D341Med (cell line): ENCODE results near the gene AEN.

Experiments
- DNase-seq: peaks from one replicate; pipeline ENCODE4 v3.0.0; 2012; ENCODE audit warnings: low spot score

Gene AEN

GRCh38 chr15:88650556-88650955 is 29.4 kb downstream of the AEN start:
- peak; percentile 7 for DNase-seq

- DNase-seq: no peak
Observed at GRCh38 chr15:88651136-88651732, 30.1 kb downstream of the AEN start.

GRCh38 chr15:88651971-88652370 is 30.8 kb downstream of the AEN start:
- peak; percentile 5 for DNase-seq

- no peak for DNase-seq
Observed at GRCh38 chr15:88652456-88653199, 31.5 kb downstream of the AEN start.

GRCh38 chr15:88653200-88654064 is 32.3 kb downstream of the AEN start:
- DNase-seq: no peak

GRCh38 chr15:88654430-88655102 is 33.4 kb downstream of the AEN start:
- no peak for DNase-seq

- DNase-seq: no peak
Observed at GRCh38 chr15:88655103-88655553, 34.0 kb downstream of the AEN start.

GRCh38 chr15:88655800-88656488 is 34.8 kb downstream of the AEN start:
- DNase-seq: no peak

GRCh38 chr15:88656760-88657221 is 35.7 kb downstream of the AEN start:
- DNase-seq: no peak

- peak; percentile 82 for DNase-seq
Observed at GRCh38 chr15:88657326-88658069, 36.4 kb downstream of the AEN start.

GRCh38 chr15:88658070-88658965 is 37.2 kb downstream of the AEN start:
- no peak for DNase-seq

GRCh38 chr15:88658972-88659931 is 38.1 kb downstream of the AEN start:
- DNase-seq: no peak

- no peak for DNase-seq
Observed at GRCh38 chr15:88661041-88661700, 40.0 kb downstream of the AEN start.

- DNase-seq: no peak
Observed at GRCh38 chr15:88661761-88662556, 40.8 kb downstream of the AEN start.

GRCh38 chr15:88663141-88663621 is 42.0 kb downstream of the AEN start:
- peak; percentile 5 for DNase-seq

GRCh38 chr15:88664151-88664778 is 43.1 kb downstream of the AEN start:
- peak; percentile 3 for DNase-seq
